ENCODE measurements around the gene UFD1.
A peak's percentile ranks its signal among the peaks of the same experiment; 100 is the strongest.

UFD1 gene

DNA sequence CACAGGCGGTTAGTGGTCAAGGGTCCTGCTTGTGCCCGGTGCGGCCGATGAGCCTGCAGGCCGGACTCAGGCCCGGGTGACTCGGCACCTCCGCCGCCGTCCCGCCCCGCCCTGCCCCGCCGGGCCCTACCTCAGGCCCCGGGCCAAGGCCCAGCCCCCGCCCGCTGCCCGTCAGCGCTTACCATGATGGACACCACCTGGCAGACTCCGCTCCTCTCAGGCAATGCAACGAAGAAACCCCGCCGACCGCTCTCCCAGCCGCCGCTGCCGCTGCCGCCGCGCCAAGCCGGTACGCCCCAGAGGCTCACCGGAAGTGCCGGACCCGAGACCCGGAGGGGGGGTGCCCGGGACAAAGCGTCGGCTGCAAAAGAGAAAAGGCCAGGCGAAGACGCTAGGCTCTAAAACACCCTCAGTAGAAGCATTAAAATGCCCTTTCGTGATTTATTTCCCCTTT, at the start of gene UFD1:
Gene UFD1, minus strand, starts transcription at position 293 of the 454 bp plus-strand sequence. Its CDS starts 108 bp downstream, at position 185.
- DNase-seq = peak; percentile 80

GRCh38 chr22:19527861-19528417, 48.9 kb upstream of the UFD1 start:
- no peak for DNase-seq

DNA sequence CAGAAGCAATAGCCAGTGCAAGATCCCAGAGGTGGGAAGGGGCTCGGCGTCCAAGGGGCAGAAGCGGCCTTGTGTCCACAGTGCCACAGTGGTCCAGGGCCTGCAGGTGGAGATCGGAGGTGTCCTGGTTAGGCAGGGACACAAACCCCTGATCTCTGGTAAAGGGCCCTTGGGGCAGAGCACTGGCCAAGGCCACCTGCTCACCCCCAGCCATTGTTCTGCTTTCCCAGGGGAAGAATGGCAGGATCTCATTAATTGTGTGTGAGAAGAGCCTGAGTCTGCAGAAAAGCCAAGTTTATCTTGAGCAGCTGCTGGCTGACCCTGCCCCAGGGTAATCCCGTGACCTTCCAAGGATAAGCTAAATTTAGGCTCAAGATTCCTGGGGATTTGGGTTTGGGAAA, 48.3 kb upstream of the UFD1 start:
- DNase-seq = no peak

- no peak for DNase-seq
Observed at GRCh38 chr22:19526702-19527111, 47.7 kb upstream of the UFD1 start.

DNA sequence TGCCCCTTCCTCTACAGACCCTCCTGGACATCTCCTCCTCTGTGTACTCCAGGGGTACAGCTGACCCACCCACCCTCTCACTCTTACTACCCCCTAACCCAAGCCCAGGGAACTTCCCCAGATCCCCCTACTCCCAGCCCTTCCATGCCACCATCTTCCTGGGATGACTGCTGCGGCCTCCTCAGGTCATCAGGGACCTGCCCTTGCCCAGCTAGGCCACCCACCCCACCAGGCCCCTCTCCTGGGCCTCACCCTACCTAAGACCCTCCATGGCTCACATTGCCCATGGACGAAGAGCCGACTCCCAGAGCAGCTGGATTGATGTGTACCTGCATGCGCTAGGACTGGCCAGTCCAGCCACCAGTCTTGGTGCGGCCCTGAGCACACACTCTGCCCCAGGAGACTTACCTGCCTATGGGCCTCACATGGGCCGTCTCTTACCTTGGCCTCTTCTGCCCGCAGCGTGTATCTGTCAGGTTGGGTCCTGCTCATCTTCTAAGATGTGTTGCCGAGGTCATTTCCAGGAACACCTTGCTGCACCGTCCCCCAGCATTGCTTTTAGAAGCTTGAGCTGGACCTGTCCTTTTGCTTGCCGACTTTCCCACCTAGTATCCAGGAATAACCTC, 47.2 kb upstream of the UFD1 start:
- DNase-seq = no peak

- no peak for DNase-seq
Observed at GRCh38 chr22:19525666-19526065, 46.7 kb upstream of the UFD1 start.

- DNase-seq = no peak
Observed at GRCh38 chr22:19525116-19525660, 46.2 kb upstream of the UFD1 start.

DNA sequence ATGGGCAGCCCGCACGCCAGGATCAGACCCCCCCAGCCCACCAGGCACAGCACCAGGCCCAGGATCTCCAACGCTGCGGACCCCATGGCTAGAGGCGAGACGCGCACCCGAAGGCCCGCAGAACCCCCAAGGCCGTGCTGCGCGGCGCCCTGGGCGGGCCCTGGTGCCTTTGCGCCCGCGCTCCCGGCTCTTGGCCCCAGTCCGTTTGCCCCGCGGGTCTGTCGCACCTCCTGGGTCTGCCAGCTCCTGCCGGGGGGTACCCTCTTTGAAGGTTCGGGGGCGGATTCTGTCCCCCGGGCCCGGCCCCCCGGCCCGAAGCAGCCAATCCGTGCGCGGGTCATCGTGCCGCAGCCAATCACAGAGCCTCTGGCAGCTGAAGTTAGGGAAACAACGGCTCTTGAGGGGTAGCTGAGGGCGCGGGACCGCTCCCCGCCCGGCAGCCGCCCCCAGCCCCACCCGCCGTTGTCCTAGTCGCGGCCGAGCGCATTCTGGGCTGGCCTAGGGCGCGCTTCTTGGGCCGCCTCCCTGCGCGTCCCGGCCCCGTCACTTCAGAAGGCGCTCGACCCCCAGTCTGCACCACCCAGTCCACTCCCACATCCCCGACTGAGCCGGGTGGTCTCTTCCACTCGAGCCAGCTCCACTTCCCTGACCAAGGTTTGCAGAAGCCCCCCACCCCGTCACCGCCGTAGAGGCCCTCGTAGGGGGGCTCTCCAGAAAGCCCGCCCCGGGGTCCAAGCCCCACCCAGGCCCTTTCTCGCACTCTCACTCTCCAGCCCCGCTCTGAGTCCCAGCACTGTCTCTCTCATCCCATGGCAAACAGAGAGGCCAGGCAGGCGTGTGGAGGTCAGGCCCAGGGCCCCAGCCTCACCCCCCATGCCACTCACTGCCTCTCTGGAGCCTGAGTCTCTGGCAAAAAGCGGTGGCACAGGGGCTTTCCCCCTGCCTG, 45.5 kb upstream of the UFD1 start, which contains the start of gene CLDN5:
Gene CLDN5, minus strand, starts transcription at position 241 of the 946 bp plus-strand sequence. Its CDS starts 155 bp downstream, at position 86.
- DNase-seq = peak; percentile 76

GRCh38 chr22:19523240-19524169, 44.5 kb upstream of the UFD1 start:
- DNase-seq = peak; percentile 33

DNA sequence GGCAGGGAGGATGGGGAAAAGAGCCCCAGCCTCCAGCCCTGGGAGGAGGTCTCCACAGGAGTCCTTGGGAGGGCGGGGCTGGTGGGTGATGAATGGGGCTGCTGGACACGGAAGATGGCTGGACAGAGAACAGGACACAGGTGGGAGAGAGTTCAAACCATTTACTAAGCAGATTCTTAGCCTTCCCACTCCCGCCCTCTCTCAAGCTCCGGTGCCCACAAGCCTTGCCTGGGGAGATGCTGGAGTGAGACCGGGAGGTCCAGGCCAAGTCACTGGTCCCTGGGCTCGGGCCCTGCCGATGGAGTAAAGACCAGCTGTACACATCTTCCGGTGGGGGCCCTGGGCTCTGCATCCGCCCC, 43.9 kb upstream of the UFD1 start:
- no peak for DNase-seq

- peak; percentile 71 for DNase-seq
Observed at GRCh38 chr22:19522190-19522880, 43.3 kb upstream of the UFD1 start.

DNA sequence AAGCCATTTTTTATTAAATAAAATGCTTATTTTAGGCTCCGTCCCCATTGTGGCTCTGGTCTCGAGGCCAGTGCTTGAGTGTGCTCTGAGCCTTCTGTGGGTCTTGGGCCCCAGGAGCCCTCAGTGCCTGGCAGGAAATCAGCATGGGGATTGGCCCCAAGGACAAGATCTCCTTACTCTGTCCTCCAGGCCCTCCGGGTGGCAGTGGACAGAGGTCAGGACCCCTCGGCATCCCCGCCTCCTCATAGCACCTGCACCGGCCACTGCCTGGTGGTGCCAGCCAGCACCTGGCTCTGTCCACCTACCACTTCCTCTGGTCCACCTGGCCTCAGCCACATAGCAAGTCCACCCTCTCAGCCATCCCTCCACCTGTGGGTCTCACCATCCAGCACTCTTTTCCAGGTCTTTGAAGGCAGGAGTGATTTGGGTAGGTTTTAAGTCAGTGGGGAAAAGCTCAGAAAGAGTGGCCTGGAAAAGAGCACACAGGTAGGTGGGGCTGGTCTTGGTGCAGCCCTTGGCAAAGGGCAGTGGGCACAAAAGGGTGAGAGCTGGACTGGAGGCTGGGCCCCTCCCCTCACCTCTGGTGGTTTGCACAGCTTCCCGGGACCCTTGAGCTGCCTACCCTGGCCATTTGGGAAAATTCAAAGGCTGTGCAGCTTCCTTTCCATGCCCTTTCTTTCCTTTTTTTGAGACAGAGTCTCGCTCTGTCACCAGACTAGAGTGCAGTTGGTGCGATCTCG, 41.7 kb upstream of the UFD1 start:
- DNase-seq = no peak

DNA sequence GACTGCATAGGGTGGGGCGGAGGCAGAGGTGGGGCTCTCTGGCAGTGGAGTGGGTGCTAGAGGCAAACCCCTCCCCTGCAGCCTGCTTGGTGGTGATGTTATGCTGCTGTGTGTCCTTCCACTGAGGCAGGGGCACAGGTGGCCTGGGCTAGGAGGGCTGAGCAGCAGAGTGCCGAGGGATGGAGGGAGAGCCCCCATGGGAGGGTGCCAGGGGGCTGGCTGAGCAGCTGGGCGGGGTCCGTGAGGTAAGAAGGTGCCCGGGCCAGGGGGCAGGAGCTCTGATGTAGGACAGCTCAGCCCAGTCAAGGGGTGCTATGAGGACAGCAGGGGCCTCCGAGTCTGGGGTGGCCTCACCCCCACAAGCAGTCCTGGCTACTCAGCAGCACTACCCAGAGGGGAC, 41.0 kb upstream of the UFD1 start:
- DNase-seq = no peak

DNA sequence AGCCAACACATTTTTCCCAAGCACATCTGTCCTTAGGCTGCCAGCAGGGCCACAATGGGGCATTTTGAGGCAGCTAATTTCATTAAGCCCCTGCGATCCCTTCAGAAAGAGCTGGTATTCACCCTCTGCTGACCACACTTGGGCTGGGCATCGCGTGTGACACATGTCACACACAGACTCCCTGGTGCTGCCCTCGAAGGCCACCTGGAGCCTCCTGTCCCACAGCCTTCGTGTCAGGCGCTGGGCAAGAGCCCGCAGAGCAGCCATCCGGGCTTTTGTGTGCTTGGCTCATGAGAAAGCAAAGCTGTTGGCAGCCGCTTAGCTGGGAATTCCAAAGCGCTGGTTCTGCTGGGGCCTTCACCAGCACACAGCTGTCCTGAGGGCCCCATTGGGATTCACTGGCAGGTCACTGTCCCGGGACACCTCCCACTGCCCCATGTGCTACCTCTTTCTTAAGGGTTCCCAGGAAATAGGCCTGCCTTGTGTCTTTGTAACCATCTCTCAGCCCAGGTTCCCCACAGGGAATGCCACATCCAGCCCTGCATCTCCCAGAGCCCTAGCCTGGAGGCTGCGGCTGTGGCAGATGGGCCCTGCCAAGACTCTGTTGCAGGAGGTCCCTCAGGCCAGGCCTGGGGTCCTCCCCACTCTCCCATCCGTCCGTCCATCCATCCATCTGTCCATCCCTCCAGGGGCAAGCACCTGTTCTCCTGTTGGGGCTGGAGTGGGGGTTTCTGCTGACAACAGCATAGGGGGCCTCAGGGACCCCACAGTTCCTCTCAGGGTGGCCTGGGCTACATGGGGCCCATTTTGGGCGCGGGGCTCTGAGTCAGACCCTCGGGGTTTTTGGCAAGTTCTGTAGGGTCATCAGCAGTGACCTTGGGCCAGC, 40.3 kb upstream of the UFD1 start:
- no peak for DNase-seq

GRCh38 chr22:19518635-19519034, 39.6 kb upstream of the UFD1 start:
- DNase-seq = no peak

GRCh38 chr22:19517919-19518611, 39.1 kb upstream of the UFD1 start:
- no peak for DNase-seq

- DNase-seq = no peak
Observed at GRCh38 chr22:19517171-19517500, 38.1 kb upstream of the UFD1 start.

- DNase-seq = no peak
Observed at GRCh38 chr22:19516378-19517170, 37.6 kb upstream of the UFD1 start.

Data from NCI-H2171 (cell line).